H1 (cell line): ENCODE data around the gene HIP1. TPM values are rescaled to one million over a fixed set of nuclear protein-coding genes. Genes with fewer than 3 reads are reported as not detected.
"Not testable (repeated sequence)": the region's sequence is repeated elsewhere in the genome, so short reads cannot be mapped to it uniquely, and the experiment has no call there.

Experiments used
- CTCF ChIA-PET: fragments of 300-600 bp; sonication (Branson Sonifier 250); formaldehyde crosslinking; loops from one replicate; lab custom pipeline; 2021; ENCODE audit not compliant: partially characterized antibody; lab: Charles Lee
- POLR2A ChIA-PET: fragments of 300-600 bp; sonication (Branson Sonifier 250); formaldehyde crosslinking; loops from one replicate; lab custom pipeline; 2021; ENCODE audit warnings: inconsistent platforms; ENCODE audit not compliant: partially characterized antibody; lab: Charles Lee
- DNase-seq, 2 experiments: peaks; one replicate each; pipeline versions ENCODE4 v3.0.0 to v3.0.0-alpha.2; 2010 to 2022; ENCODE audit warnings: low spot score in 2 of 2, low read depth in 1 of 2, mixed read lengths in 1 of 2
- FAIRE-seq: peaks from 2 replicates; lab custom pipeline; 2011; peaks lifted over from hg19 to GRCh38; lab: Jason Lieb, UNC
- H2AFZ ChIP-seq: 2 replicates; pipeline ENCODE4 v1.8.1; 2012; ENCODE audit warnings: low read length, inconsistent platforms
- H2AK5ac ChIP-seq: 2 replicates; pipeline ENCODE4 v1.6.1; 2013; ENCODE audit warnings: low read depth, low read length
- H2BK120ac ChIP-seq: replicated peaks from 2 replicates; pipeline ENCODE3; 2013; ENCODE audit warnings: low read depth, low read length, inconsistent platforms
- H2BK12ac ChIP-seq: 2 replicates; pipeline ENCODE4 v1.6.1; 2013; ENCODE audit warnings: low read depth, low read length
- H2BK15ac ChIP-seq: 2 replicates; pipeline ENCODE4 v1.6.1; 2013; ENCODE audit warnings: low read length
- H2BK20ac ChIP-seq: 2 replicates; pipeline ENCODE4 v1.6.1; 2013; ENCODE audit warnings: low read length
- H2BK5ac ChIP-seq: 2 replicates; pipeline ENCODE4 v1.6.1; 2013; ENCODE audit warnings: low read depth, low read length
- H3K14ac ChIP-seq: 2 replicates; pipeline ENCODE4 v1.6.1; 2013; ENCODE audit warnings: inconsistent platforms; ENCODE audit not compliant: insufficient read length
- H3K18ac ChIP-seq: 2 replicates; pipeline ENCODE4 v1.6.1; 2013; ENCODE audit warnings: low read length; ENCODE audit errors: extremely low read depth
- H3K23ac ChIP-seq: 2 replicates; pipeline ENCODE4 v1.6.1; 2013; ENCODE audit warnings: inconsistent platforms; ENCODE audit not compliant: insufficient read length
- H3K23me2 ChIP-seq: 2 replicates; pipeline ENCODE4 v1.6.1; 2013; ENCODE audit warnings: low read depth, low read length
- H3K27ac ChIP-seq: 2 replicates; pipeline ENCODE4 v1.6.1; 2011; ENCODE audit warnings: low read depth, low read length, inconsistent platforms
- H3K27me3 ChIP-seq, 4 experiments: replicated peaks in 1 of 4; 1 replicate in 1 of 4; 2 replicates in 3 of 4; pipeline versions ENCODE4 v1.6.1 to v1.8.1; 2011 to 2013; ENCODE audit warnings: low read length in 3 of 4, mild to moderate bottlenecking in 3 of 4, inconsistent platforms in 2 of 4, mixed read lengths in 2 of 4, moderate library complexity in 1 of 4; ENCODE audit not compliant: control insufficient read depth in 3 of 4, insufficient read depth in 3 of 4; ENCODE audit errors: extremely low read depth in 1 of 4
- H3K36me3 ChIP-seq, 4 experiments: 2 replicates each; pipeline versions ENCODE4 v1.6.1 to v1.8.1; 2011 to 2013; ENCODE audit warnings: mild to moderate bottlenecking in 4 of 4, low read length in 3 of 4, moderate library complexity in 2 of 4, control low read depth in 1 of 4, inconsistent platforms in 1 of 4; ENCODE audit not compliant: insufficient read depth in 4 of 4, control insufficient read depth in 2 of 4
- H3K4ac ChIP-seq: replicated peaks from 2 replicates; pipeline ENCODE3; 2013; ENCODE audit warnings: low read length, low read depth, mixed read lengths, inconsistent platforms; ENCODE audit not compliant: insufficient read length
- H3K4me1 ChIP-seq, 4 experiments: replicated peaks in 1 of 4; 1 replicate in 1 of 4; 2 replicates in 3 of 4; pipeline versions ENCODE4 v1.6.1 to v1.8.1; 2011 to 2013; ENCODE audit warnings: low read length in 3 of 4, inconsistent platforms in 2 of 4, mixed read lengths in 1 of 4; ENCODE audit not compliant: insufficient read depth in 4 of 4, control insufficient read depth in 3 of 4
- H3K4me2 ChIP-seq, 2 experiments: 2 replicates each; pipeline versions ENCODE4 v1.6.1 to v1.8.1; 2011 to 2013; ENCODE audit warnings: low read depth in 2 of 2, low read length in 2 of 2, control low read depth in 1 of 2, inconsistent platforms in 1 of 2, mild to moderate bottlenecking in 1 of 2; ENCODE audit not compliant: insufficient read depth in 1 of 2
- H3K4me3 ChIP-seq, 4 experiments: fragments of 200-600, 300-600 bp in 1 of 4; sonication (generic), shearing (Covaris generic), sonication (Bioruptor Twin) in 1 of 4; 2 replicates each; pipeline versions ENCODE4 v1.5.1 to v1.8.1; 2011 to 2016; ENCODE audit warnings: low read length in 4 of 4, low read depth in 3 of 4, control low read depth in 2 of 4, inconsistent platforms in 2 of 4, mild to moderate bottlenecking in 2 of 4, mixed read lengths in 1 of 4, moderate library complexity in 1 of 4; ENCODE audit not compliant: insufficient read depth in 2 of 4; ENCODE audit errors: extremely low read depth in 1 of 4
- H3K56ac ChIP-seq: replicated peaks from 2 replicates; pipeline ENCODE3; 2013; ENCODE audit warnings: low read depth, mild to moderate bottlenecking, mixed read lengths, low read length, inconsistent platforms; ENCODE audit not compliant: insufficient read length
- H3K79me1 ChIP-seq: 2 replicates; pipeline ENCODE4 v1.6.1; 2013; ENCODE audit warnings: low read depth, low read length, control low read depth
- H3K79me2 ChIP-seq, 2 experiments: 2 replicates each; pipeline versions ENCODE4 v1.6.1 to v1.8.1; 2012 to 2013; ENCODE audit warnings: low read length in 2 of 2, mild to moderate bottlenecking in 2 of 2, inconsistent platforms in 1 of 2; ENCODE audit not compliant: insufficient read depth in 2 of 2, control insufficient read depth in 1 of 2
- H3K9ac ChIP-seq, 4 experiments: replicated peaks in 1 of 4; 1 replicate in 1 of 4; 2 replicates in 3 of 4; pipeline versions ENCODE4 v1.6.1 to v1.8.1; 2011 to 2013; ENCODE audit warnings: low read depth in 3 of 4, low read length in 3 of 4, control low read depth in 2 of 4, mild to moderate bottlenecking in 2 of 4, moderate library complexity in 2 of 4, inconsistent platforms in 1 of 4; ENCODE audit errors: extremely low read depth in 1 of 4
- H3K9me3 ChIP-seq, 2 experiments: 2 replicates each; pipeline versions ENCODE4 v1.6.1 to v1.8.1; 2012 to 2013; ENCODE audit warnings: mild to moderate bottlenecking in 2 of 2, moderate library complexity in 2 of 2, control low read depth in 1 of 2, inconsistent platforms in 1 of 2, low read depth in 1 of 2, low read length in 1 of 2, mixed read lengths in 1 of 2; ENCODE audit not compliant: insufficient read depth in 2 of 2
- H4K20me1 ChIP-seq, 2 experiments: replicated peaks in 1 of 2; 2 replicates each; pipeline versions ENCODE3 to v1.8.1; 2011 to 2013; ENCODE audit warnings: inconsistent platforms in 2 of 2, low read length in 2 of 2, mild to moderate bottlenecking in 1 of 2; ENCODE audit not compliant: insufficient read depth in 2 of 2, control insufficient read depth in 1 of 2
- H4K5ac ChIP-seq: 2 replicates; pipeline ENCODE4 v1.6.1; 2013; ENCODE audit warnings: low read length, low read depth, mixed read lengths, inconsistent platforms; ENCODE audit not compliant: insufficient read length
- H4K8ac ChIP-seq: 2 replicates; pipeline ENCODE4 v1.8.0; 2013; ENCODE audit warnings: mild to moderate bottlenecking, moderate library complexity, low read length, inconsistent platforms; ENCODE audit not compliant: insufficient read depth; ENCODE audit errors: extremely low read depth
- H4K91ac ChIP-seq: replicated peaks from 2 replicates; pipeline ENCODE3; 2013; ENCODE audit warnings: low read length, mixed read lengths, inconsistent platforms; ENCODE audit not compliant: insufficient read length
- WGBS, 2 experiments: shearing (Covaris generic) in 1 of 2; methylation state at CpG; one replicate each; pipeline versions ENCODE4 v1.1.6 to v1.1.7; 2013 to 2015; ENCODE audit warnings: low lambda C conversion rate in 2 of 2, mixed read lengths in 2 of 2, inconsistent platforms in 1 of 2, low coverage in 1 of 2, missing lambda C conversion rate in 1 of 2; ENCODE audit not compliant: insufficient replicate concordance in 2 of 2, insufficient coverage in 1 of 2, insufficient read length in 1 of 2; ENCODE audit errors: extremely low coverage in 1 of 2, missing lambda C conversion rate in 1 of 2; 5-methylcytosine and 5-hydroxymethylcytosine counted together
- polyA plus RNA-seq, 7 experiments: library from polyadenylated mRNA; depleted of rRNA in 3 of 7; stranded (reverse) in 5 of 7; unstranded in 2 of 7; fragments of >200 nt in 5 of 7; fragments of 200-250 nt in 2 of 7; gene quantifications; 1 replicate in 5 of 7; 2 replicates in 1 of 7; 4 replicates in 1 of 7; pipeline versions ENCODE4 v1.2.1 to v1.2.3, GENCODE V29; 2011 to 2013; ENCODE audit warnings: missing spikeins in 2 of 7, mixed read lengths in 2 of 7
- total RNA-seq: library from RNA; stranded (reverse); fragmentation: NEBNext Ultra II Directional; extraction: Animal tissue kit (Norgen Biotek cat#: 25700); gene quantifications from 2 replicates; pipeline ENCODE4 v1.2.1, GENCODE V29; 2021

Gene HIP1
- total and polyA plus RNA-seq, 2 of the 8 experiments (the other 6 are each of a cell fraction or from before 2014, with no cell fraction given), result 51.8 to 108 TPM

DNA sequence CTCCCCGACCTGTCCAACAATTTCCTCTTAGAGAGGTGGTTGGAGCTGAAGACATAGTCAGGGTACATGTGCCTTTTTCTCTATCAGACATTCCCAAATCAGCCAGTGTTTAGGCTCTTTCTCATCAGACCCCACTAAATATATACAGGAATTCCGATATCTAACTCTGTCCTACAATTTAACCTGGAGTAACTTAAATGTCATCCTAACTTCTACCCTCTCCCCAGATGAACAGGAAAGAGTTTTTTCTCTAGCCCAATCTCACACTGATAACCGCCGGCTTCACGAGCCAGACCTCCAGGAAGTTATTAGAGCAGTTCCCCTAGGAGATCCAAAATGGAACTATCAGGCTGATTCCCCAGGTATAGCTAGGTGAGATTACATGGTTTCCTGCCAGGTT is 44.3 kb upstream of the HIP1 start:
- H3K56ac ChIP-seq, H2BK5ac ChIP-seq, H4K5ac ChIP-seq, H3K9me3 ChIP-seq, H4K91ac ChIP-seq, H2BK20ac ChIP-seq, H2BK120ac ChIP-seq, H3K79me1 ChIP-seq, H2AK5ac ChIP-seq, H3K79me2 ChIP-seq, H4K20me1 ChIP-seq, POLR2A ChIA-PET, H3K4ac ChIP-seq, H3K23ac ChIP-seq, H3K23me2 ChIP-seq, H2BK12ac ChIP-seq, FAIRE-seq, H3K27ac ChIP-seq, H3K27me3 ChIP-seq, H3K9ac ChIP-seq, H3K18ac ChIP-seq, H3K14ac ChIP-seq, H2BK15ac ChIP-seq, H2AFZ ChIP-seq, H4K8ac ChIP-seq, H3K4me2 ChIP-seq, H3K4me3 ChIP-seq, DNase-seq: not testable (repeated sequence)
- H3K4me1 ChIP-seq, result peaks cover 1 to 13% (median 10%) of the 10 kb centered on the region in 4 experiments
- CTCF ChIA-PET, result interaction anchor here (1.1 kb wide), 1 partner anchor 21 kb away, joined by 5 read pairs; no protein-coding TSS in a partner anchor
- H3K36me3 ChIP-seq, result peaks cover 0 to 12% (median 4%) of the 10 kb centered on the region in 4 experiments; a peak in 3 of 8 replicates
- 87% methylated on average over 5 of the region's 5 CpGs; no CpG with 5 or more reads in 1 of the 2 experiments for WGBS, 2 experiments
